Melanocyte of skin (primary cell): ENCODE data around the gene FNIP2. TPM values are rescaled to one million over a fixed set of nuclear protein-coding genes. Genes with fewer than 3 reads are reported as not detected.

Experiments used
- small RNA-seq, 2 donors: library from RNA; depleted of rRNA; stranded (forward); fragments of <200 nt; gene quantifications; one replicate each; pipeline ENCODE3, GENCODE V24; 2012
- total RNA-seq, 2 donors: library from RNA; depleted of rRNA; stranded (reverse); fragments of >200 nt; gene quantifications; 2 replicates each; pipeline ENCODE4 v1.2.3, GENCODE V29; 2012

Gene FNIP2
- 100 to 1,000 TPM in 1 of 2 donors, 10 to 100 TPM in 1; 48.9 to 121 TPM for total RNA-seq

GRCh38 chr4:158768555-158769174, at the start of gene FNIP2:
FNIP2 (plus strand) TSS chr4:158769026; CDS start chr4:158769213, 187 bp downstream.

GRCh38 chr4:158722917-158723793, 45.7 kb upstream of the FNIP2 start, which contains the start of gene PPID:
PPID (minus strand) TSS chr4:158723396; CDS start chr4:158723288, 108 bp downstream.

Small RNA genes lying within 50 kb of the gene (small RNA-seq; reads per million reads assigned to genes)
- gene RF00157 = 0 reads per million in 2 donors
- gene RNU6-128P = 0.21 to 0.23 reads per million in 2 donors

Other genes starting within 250 kb of the FNIP2 start
- not detected for gene RXFP1, start 247.1 kb upstream of the FNIP2 start, total RNA-seq
- 10 to 100 TPM; 14.5 to 20.6 TPM for gene C4orf46, start 97.1 kb upstream of the FNIP2 start, total RNA-seq
- 10 to 100 TPM; 20.3 to 25.5 TPM for gene ETFDH, start 96.7 kb upstream of the FNIP2 start, total RNA-seq
- 10 to 100 TPM; 17.2 to 27.3 TPM for gene PPID, start 45.6 kb upstream of the FNIP2 start, total RNA-seq